ENCODE measurements around the gene FBXL2. TPM values are rescaled to one million over a fixed set of nuclear protein-coding genes. Genes with fewer than 3 reads are reported as not detected.

The FBXL2 gene
- total and polyA plus RNA-seq, 2 of the 8 experiments (the other 6 are each of a cell fraction or from before 2014, with no cell fraction given): 3.1 to 5.4 TPM

GRCh38 chr3:33430571-33430970 is 153.3 kb downstream of the FBXL2 start:
- Histone ChIP-seq H2BK5ac (ENCODE audit: low read depth, low read length) (no peak overlapping the region), H3K9ac (replicated peaks in 1 of 4; ENCODE audit: extremely low read depth in 1 of 4, low read depth in 3 of 4, low read length in 3 of 4) (no peak overlapping the region), H3K4me2 (ENCODE audit: insufficient read depth in 1 of 2, low read depth in 2 of 2, low read length in 2 of 2) (peak overlapping the region in 1 of 2 experiments; percentile 30; a peak in 2 of 4 replicates), H3K36me3 (ENCODE audit: control insufficient read depth in 2 of 4, insufficient read depth in 4 of 4, low read length in 3 of 4) (no peaks in the 10 kb centered on the region), H3K79me1 (ENCODE audit: low read depth, low read length) (peaks cover 11% of the 10 kb centered on the region), H3K4me3 (ENCODE audit: extremely low read depth in 1 of 4, insufficient read depth in 2 of 4, low read depth in 3 of 4, low read length in 4 of 4) (no peak overlapping the region; a peak in 1 of 8 replicates), H3K23ac (ENCODE audit: insufficient read length) (no peak overlapping the region), H3K9me3 (ENCODE audit: insufficient read depth in 2 of 2, low read depth in 1 of 2, low read length in 1 of 2) (no peaks in the 10 kb centered on the region), H2BK12ac (ENCODE audit: low read depth, low read length) (no peak overlapping the region), H3K27ac (ENCODE audit: low read depth, low read length) (no peak overlapping the region), H3K4ac (replicated peaks; ENCODE audit: insufficient read length, low read depth, low read length) (no peak overlapping the region), H2BK20ac (ENCODE audit: low read length) (no peak overlapping the region), H3K14ac (ENCODE audit: insufficient read length) (no peak overlapping the region), H3K4me1 (replicated peaks in 1 of 4; ENCODE audit: control insufficient read depth in 3 of 4, insufficient read depth in 4 of 4, low read length in 3 of 4) (peaks cover 11 to 29% (median 17%) of the 10 kb centered on the region in 4 experiments), H3K27me3 (replicated peaks in 1 of 4; ENCODE audit: control insufficient read depth in 3 of 4, extremely low read depth in 1 of 4, insufficient read depth in 3 of 4, low read length in 3 of 4) (no peaks in the 10 kb centered on the region), H2AFZ (ENCODE audit: low read length) (no peak overlapping the region), H4K91ac (replicated peaks; ENCODE audit: insufficient read length, low read length) (no peak overlapping the region), H2BK120ac (replicated peaks; ENCODE audit: low read depth, low read length) (no peak overlapping the region), H3K23me2 (ENCODE audit: low read depth, low read length) (0 out of 2 replicates have a peak, but pooled peaks cover 2% of the 10 kb centered on the region), H3K79me2 (ENCODE audit: control insufficient read depth in 1 of 2, insufficient read depth in 2 of 2, low read length in 2 of 2) (peaks cover 16 to 93% of the 10 kb centered on the region in 2 experiments), H3K18ac (ENCODE audit: extremely low read depth, low read length) (no peak overlapping the region), H2AK5ac (ENCODE audit: low read depth, low read length) (no peak overlapping the region), H2BK15ac (ENCODE audit: low read length) (no peak overlapping the region), H4K5ac (ENCODE audit: insufficient read length, low read depth, low read length) (no peak overlapping the region), H3K56ac (replicated peaks; ENCODE audit: insufficient read length, low read depth, low read length) (no peak overlapping the region), H4K20me1 (replicated peaks in 1 of 2; ENCODE audit: control insufficient read depth in 1 of 2, insufficient read depth in 2 of 2, low read length in 2 of 2) (peaks cover 7 to 18% of the 10 kb centered on the region in 2 experiments), H4K8ac (ENCODE audit: extremely low read depth, insufficient read depth, low read length) (no peak overlapping the region)
- DNase-seq (ENCODE audit: low read depth in 1 of 2, low spot score in 2 of 2): no peak
- POLR2A ChIA-PET (ENCODE audit: partially characterized antibody): interaction anchor here (7.4 kb wide), 1 partner anchor 9 kb away, joined by 82 read pairs; the partner anchor contains the start of gene UBP1
- FAIRE-seq: no peak
- WGBS, 2 experiments (ENCODE audit: extremely low coverage in 1 of 2, insufficient coverage in 1 of 2, insufficient read length in 1 of 2, insufficient replicate concordance in 2 of 2, low coverage in 1 of 2, low lambda C conversion rate in 2 of 2, missing lambda C conversion rate in 1 of 2): 76% methylated on average over 4 of the region's 4 CpGs; no CpG with 5 or more reads in 1 of the 2 experiments
- CTCF ChIA-PET (ENCODE audit: partially characterized antibody): no interaction called here
- TF ChIP-seq SP2 (IDR thresholded peaks at IDR 0.05; ENCODE audit: low read length): no peak
- TF ChIP-seq TBP (IDR thresholded peaks at IDR 0.05; ENCODE audit: low read depth, low read length): no peak
- no peak for TF ChIP-seq GTF2F1 (IDR thresholded peaks at IDR 0.05; ENCODE audit: borderline replicate concordance, low read depth, low read length)
- TF ChIP-seq JUND (IDR thresholded peaks at IDR 0.05; ENCODE audit: low read length): no peak
- TF ChIP-seq EGR1 (IDR thresholded peaks at IDR 0.05; ENCODE audit: borderline replicate concordance, low read depth, low read length): no peak
- no peak for TF ChIP-seq KDM4A (IDR thresholded peaks at IDR 0.05; ENCODE audit: low read depth, low read length, severe bottlenecking)
- peak; percentile 62; the same call in 1 of the 2 replicates for TF ChIP-seq YY1 (IDR thresholded peaks at IDR 0.05; ENCODE audit: low read depth, low read length)
- no peak for TF ChIP-seq NRF1 (IDR thresholded peaks at IDR 0.05; ENCODE audit: low read depth, low read length)
- TF ChIP-seq E2F6 (IDR thresholded peaks at IDR 0.05): peak; percentile 47; the same call in 1 of the 2 replicates
- no peak for TF ChIP-seq KDM1A (IDR thresholded peaks at IDR 0.05; ENCODE audit: borderline replicate concordance, low read length)
- no peak for TF ChIP-seq MAX (IDR thresholded peaks at IDR 0.05)
- TF ChIP-seq USF2 (IDR thresholded peaks at IDR 0.05; ENCODE audit: low read length): no peak

All from H1 (cell line).